Gastrocnemius medialis (tissue), 4 donors: ENCODE data around the gene GRAMD2B.

Experiments used
- POLR2A ChIP-seq, 2 donors: fragments of 450-650 bp; IDR thresholded peaks; one replicate each; pipeline ENCODE4 v1.6.1; 2017; ENCODE audit warnings: antibody characterized with exemption in 2 of 2, mild to moderate bottlenecking in 2 of 2, moderate library complexity in 2 of 2
- TF ChIP-seq, protein P1 (sequence below), 5 experiments: fragments of 450-650 bp in 3 of 5; fragments of 200-600 bp in 2 of 5; sonication (generic) in 2 of 5; IDR thresholded peaks in 4 of 5; conservative IDR thresholded peaks in 1 of 5; 1 replicate in 4 of 5; 2 replicates in 1 of 5; pipeline ENCODE4 v1.5.1; 2016 to 2019; ENCODE audit warnings: antibody characterized with exemption in 5 of 5, mild to moderate bottlenecking in 3 of 5, moderate library complexity in 3 of 5

DNA sequence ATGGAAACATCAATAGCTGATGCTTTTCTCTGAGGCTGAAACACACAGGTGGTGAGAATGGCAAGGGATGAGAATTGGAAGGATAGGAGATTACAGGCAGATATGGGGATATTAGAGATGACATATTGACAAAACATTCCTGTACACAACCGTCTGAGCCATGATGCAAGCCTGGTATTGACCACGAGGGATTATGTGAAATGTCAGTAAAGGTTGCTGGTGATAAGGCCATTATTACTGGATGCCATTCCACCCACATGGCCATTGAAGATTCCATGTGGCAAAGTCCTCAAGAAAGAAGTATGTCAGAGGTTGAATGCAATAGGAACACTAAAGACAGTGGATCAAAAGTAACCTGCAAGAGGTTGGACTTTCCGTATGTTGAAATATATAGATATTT, 15.7 kb downstream of the GRAMD2B start:
- TF ChIP-seq, protein P1, sequence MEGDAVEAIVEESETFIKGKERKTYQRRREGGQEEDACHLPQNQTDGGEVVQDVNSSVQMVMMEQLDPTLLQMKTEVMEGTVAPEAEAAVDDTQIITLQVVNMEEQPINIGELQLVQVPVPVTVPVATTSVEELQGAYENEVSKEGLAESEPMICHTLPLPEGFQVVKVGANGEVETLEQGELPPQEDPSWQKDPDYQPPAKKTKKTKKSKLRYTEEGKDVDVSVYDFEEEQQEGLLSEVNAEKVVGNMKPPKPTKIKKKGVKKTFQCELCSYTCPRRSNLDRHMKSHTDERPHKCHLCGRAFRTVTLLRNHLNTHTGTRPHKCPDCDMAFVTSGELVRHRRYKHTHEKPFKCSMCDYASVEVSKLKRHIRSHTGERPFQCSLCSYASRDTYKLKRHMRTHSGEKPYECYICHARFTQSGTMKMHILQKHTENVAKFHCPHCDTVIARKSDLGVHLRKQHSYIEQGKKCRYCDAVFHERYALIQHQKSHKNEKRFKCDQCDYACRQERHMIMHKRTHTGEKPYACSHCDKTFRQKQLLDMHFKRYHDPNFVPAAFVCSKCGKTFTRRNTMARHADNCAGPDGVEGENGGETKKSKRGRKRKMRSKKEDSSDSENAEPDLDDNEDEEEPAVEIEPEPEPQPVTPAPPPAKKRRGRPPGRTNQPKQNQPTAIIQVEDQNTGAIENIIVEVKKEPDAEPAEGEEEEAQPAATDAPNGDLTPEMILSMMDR (IDR thresholded peaks at IDR 0.05 in 4 of 5, conservative IDR thresholded peaks at IDR 0.05 in 1 of 5): no peak
- TF ChIP-seq POLR2A (IDR thresholded peaks at IDR 0.05): no peak
